Measurements from ENCODE around the gene BCL11B. TPM values are rescaled to one million over a fixed set of nuclear protein-coding genes. Genes with fewer than 3 reads are reported as not detected.
A peak's percentile ranks its signal among the peaks of the same experiment; 100 is the strongest.

BCL11B gene
- total and polyA plus RNA-seq, 10 of the 15 experiments (the other 5 are each of a cell fraction or from before 2014, with no cell fraction given): 0.38 to 5.5 (median 1.3) TPM

- no peak for DNase-seq (ENCODE audit: low read depth, low spot score)
- no peak overlapping the region for H3K4me3 ChIP-seq
- RAD21 ChIA-PET (ENCODE audit: unreplicated experiment): no interaction called here
Observed at GRCh38 chr14:99128185-99128584, 143.8 kb downstream of the BCL11B start.

More at GRCh38 chr14:99128185-99128584, 143.8 kb downstream of the BCL11B start:
- Histone ChIP-seq H3K27ac (ENCODE audit: control insufficient read depth, insufficient read depth) (no peak overlapping the region), H3K27me3 (replicated peaks in 1 of 2; ENCODE audit: control insufficient read depth in 2 of 2, insufficient read depth in 2 of 2, low read length in 1 of 2) (no peaks in the 10 kb centered on the region), H3K4me2 (ENCODE audit: control insufficient read depth, insufficient read depth) (no peak overlapping the region), H4K20me1 (ENCODE audit: control insufficient read depth, insufficient read depth) (no peaks in the 10 kb centered on the region), H3K9ac (ENCODE audit: control insufficient read depth, insufficient read depth, low read length) (no peak overlapping the region), H2AFZ (ENCODE audit: control insufficient read depth, low read depth, low read length) (no peak overlapping the region), H3K9me3 (replicated peaks; ENCODE audit: control insufficient read depth, insufficient read depth, low read length) (no peaks in the 10 kb centered on the region; the same call in 2 of the 3 replicates), H3K36me3 (ENCODE audit: control insufficient read depth in 2 of 2, insufficient read depth in 2 of 2, low read length in 1 of 2) (no peaks in the 10 kb centered on the region), H3K79me2 (ENCODE audit: control insufficient read depth, insufficient read depth, low read length) (no peaks in the 10 kb centered on the region), H3K4me1 (ENCODE audit: control insufficient read depth, insufficient read depth, low read length) (no peaks in the 10 kb centered on the region)
- WGBS (ENCODE audit: insufficient coverage, insufficient replicate concordance, low lambda C conversion rate, missing lambda C conversion rate): 71% methylated on average over 16 of the region's 17 CpGs
- TF ChIP-seq EZH2 (IDR thresholded peaks at IDR 0.05; ENCODE audit: borderline replicate concordance, control insufficient read depth, low read depth, low read length) (no peak), CHD2 (IDR thresholded peaks at IDR 0.05; ENCODE audit: borderline replicate concordance, low read depth, low read length) (no peak), KLF5 (IDR thresholded peaks at IDR 0.05; ENCODE audit: partially characterized antibody) (no peak), BCL3 (IDR thresholded peaks at IDR 0.05; ENCODE audit: borderline replicate concordance, insufficient read depth, low read depth, low read length, poor library complexity, severe bottlenecking) (peak; percentile 89), PBX3 (IDR thresholded peaks at IDR 0.05; ENCODE audit: insufficient replicate concordance, low read depth, low read length) (peak; percentile 9)
- intact Hi-C loops (cut with micrococcal nuclease; ENCODE audit: unreplicated experiment) (no loop called here), in situ Hi-C loops (cut with MboI) (no loop called here)
- SMC1A ChIA-PET (ENCODE audit: uncharacterized antibody, unreplicated experiment): no interaction called here
- FAIRE-seq: no peak
- CTCF ChIA-PET: no interaction called here
- no peak for ATAC-seq
- BruUV-seq (replicated peaks): no TSS peak
- POLR2A ChIA-PET: no interaction called here
